Endometrial microvascular endothelial cells (primary cell): ENCODE data around the gene PLPPR2. TPM values are rescaled to one million over a fixed set of nuclear protein-coding genes. Genes with fewer than 3 reads are reported as not detected.

Source experiments
- total RNA-seq: library from RNA; depleted of rRNA; stranded (reverse); fragments of >200 nt; gene quantifications from one replicate; pipeline ENCODE4 v1.2.3, GENCODE V29; 2015; ENCODE audit errors: inconsistent ontology term

PLPPR2 gene
- total RNA-seq, 1 donor from 2014 or later, result 17.7 TPM

Other genes starting within 250 kb of the PLPPR2 start
- gene SPC24, start 199.7 kb upstream of the PLPPR2 start, total RNA-seq, result 72.9 TPM
- 85.2 TPM for gene KANK2, start 157.9 kb upstream of the PLPPR2 start, total RNA-seq
- gene ANGPTL8, start 115.8 kb upstream of the PLPPR2 start, total RNA-seq, result not detected
- 78.6 TPM for gene DOCK6, start 92.9 kb upstream of the PLPPR2 start, total RNA-seq
- gene TSPAN16, start 59.3 kb upstream of the PLPPR2 start, total RNA-seq, result not detected
- gene RAB3D, start 15.8 kb upstream of the PLPPR2 start, total RNA-seq, result 47.8 TPM
- gene TMEM205, start 9.2 kb upstream of the PLPPR2 start, total RNA-seq, result 227 TPM
- 34.7 TPM for gene CCDC159, start 8.9 kb upstream of the PLPPR2 start, total RNA-seq
- 1.9 TPM for gene SWSAP1, start 19.2 kb downstream of the PLPPR2 start, total RNA-seq
- 6.4 TPM for gene EPOR, start 28.9 kb downstream of the PLPPR2 start, total RNA-seq
- not detected for gene RGL3, start 63.9 kb downstream of the PLPPR2 start, total RNA-seq
- gene ODAD3, start 79.7 kb downstream of the PLPPR2 start, total RNA-seq, result not detected
- 261 TPM for gene PRKCSH, start 80.2 kb downstream of the PLPPR2 start, total RNA-seq
- 7.3 TPM for gene ELAVL3, start 125.6 kb downstream of the PLPPR2 start, total RNA-seq
- 4.6 TPM for gene ZNF653, start 150.4 kb downstream of the PLPPR2 start, total RNA-seq
- 53.1 TPM for gene ECSIT, start 173.7 kb downstream of the PLPPR2 start, total RNA-seq
- 0.46 TPM for gene CNN1, start 183.4 kb downstream of the PLPPR2 start, total RNA-seq
- 35.2 TPM for gene ELOF1, start 203.8 kb downstream of the PLPPR2 start, total RNA-seq
- not detected for gene ACP5, start 222.2 kb downstream of the PLPPR2 start, total RNA-seq
- gene ZNF627, start 242.1 kb downstream of the PLPPR2 start, total RNA-seq, result 8.2 TPM